Measurements from ENCODE around the gene HMG20B.

DNA sequence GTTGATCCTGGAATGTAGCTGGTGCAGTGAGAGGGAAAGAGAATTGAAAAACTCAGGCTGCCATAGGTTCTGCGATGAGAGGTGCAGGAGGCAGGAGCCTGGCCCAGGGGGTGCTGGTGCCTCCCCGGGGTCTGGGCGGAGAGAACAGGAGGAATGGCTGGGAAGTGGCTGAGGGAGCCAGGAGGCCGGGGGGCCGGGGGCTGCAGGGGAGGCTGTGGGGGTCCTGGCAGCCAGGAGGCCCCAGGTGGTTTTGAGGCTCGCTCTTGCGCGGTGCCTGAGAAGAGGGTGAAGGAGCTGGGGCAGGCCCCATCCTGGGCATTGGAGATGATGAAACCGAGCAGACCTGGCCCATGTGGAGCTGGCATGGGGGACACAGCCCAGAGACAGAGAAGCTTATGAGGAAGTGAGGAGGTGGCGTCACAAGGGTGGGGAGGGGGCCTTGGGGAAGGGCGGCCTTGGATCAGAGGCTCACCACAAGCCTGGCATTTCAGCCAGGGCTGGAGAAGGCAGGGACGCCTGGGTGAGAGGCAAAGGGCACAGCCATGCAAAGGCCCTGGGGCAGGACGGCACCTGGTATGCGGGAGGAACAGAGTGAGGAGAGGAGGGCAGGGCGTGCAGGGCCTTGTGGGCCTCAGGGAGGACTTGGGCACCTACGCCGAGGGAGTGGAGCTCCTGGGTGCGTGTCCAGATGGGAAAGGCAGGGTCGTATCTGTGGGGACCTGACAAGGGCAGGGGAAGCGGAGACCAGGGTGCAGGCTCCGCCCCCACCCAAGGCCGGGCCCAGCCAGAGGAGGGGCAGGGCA lies 35.1 kb upstream of the HMG20B start:
- TF ChIP-seq, protein P1, sequence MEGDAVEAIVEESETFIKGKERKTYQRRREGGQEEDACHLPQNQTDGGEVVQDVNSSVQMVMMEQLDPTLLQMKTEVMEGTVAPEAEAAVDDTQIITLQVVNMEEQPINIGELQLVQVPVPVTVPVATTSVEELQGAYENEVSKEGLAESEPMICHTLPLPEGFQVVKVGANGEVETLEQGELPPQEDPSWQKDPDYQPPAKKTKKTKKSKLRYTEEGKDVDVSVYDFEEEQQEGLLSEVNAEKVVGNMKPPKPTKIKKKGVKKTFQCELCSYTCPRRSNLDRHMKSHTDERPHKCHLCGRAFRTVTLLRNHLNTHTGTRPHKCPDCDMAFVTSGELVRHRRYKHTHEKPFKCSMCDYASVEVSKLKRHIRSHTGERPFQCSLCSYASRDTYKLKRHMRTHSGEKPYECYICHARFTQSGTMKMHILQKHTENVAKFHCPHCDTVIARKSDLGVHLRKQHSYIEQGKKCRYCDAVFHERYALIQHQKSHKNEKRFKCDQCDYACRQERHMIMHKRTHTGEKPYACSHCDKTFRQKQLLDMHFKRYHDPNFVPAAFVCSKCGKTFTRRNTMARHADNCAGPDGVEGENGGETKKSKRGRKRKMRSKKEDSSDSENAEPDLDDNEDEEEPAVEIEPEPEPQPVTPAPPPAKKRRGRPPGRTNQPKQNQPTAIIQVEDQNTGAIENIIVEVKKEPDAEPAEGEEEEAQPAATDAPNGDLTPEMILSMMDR (IDR thresholded peaks at IDR 0.05): no peak
- TF ChIP-seq POLR2AphosphoS5 (IDR thresholded peaks at IDR 0.05) (no peak), POLR2A (IDR thresholded peaks at IDR 0.05) (no peak), EP300 (IDR thresholded peaks at IDR 0.05) (no peak)

Data from stomach (tissue), 4 donors.